Spleen (tissue), 7 donors: Measurements from ENCODE around the gene SCN1B.

Experiments
- CTCF ChIP-seq, 11 experiments: fragments of 200-600 bp in 7 of 11; fragments of 450-650 bp in 4 of 11; sonication (generic) in 4 of 11; IDR thresholded peaks in 8 of 11; conservative IDR thresholded peaks in 3 of 11; 1 replicate in 7 of 11; 2 replicates in 4 of 11; pipeline versions ENCODE4 v1.4.0 to v1.8.0; 2016 to 2021; ENCODE audit warnings: antibody characterized with exemption in 11 of 11, inconsistent platforms in 4 of 11, mild to moderate bottlenecking in 1 of 11
- POLR2A ChIP-seq, 3 donors: fragments of 450-650 bp; IDR thresholded peaks; one replicate each; pipeline ENCODE4 v1.5.1; 2017; ENCODE audit warnings: antibody characterized with exemption in 3 of 3, mild to moderate bottlenecking in 1 of 3
- donor health status: DM: no; HTN: no; CAD: no; lungs with moderate emphysema.
- donor health status: DM: no; HTN: no; CAD: no.
- donor health status: DM: no; HTN: no; CAD: no.

DNA sequence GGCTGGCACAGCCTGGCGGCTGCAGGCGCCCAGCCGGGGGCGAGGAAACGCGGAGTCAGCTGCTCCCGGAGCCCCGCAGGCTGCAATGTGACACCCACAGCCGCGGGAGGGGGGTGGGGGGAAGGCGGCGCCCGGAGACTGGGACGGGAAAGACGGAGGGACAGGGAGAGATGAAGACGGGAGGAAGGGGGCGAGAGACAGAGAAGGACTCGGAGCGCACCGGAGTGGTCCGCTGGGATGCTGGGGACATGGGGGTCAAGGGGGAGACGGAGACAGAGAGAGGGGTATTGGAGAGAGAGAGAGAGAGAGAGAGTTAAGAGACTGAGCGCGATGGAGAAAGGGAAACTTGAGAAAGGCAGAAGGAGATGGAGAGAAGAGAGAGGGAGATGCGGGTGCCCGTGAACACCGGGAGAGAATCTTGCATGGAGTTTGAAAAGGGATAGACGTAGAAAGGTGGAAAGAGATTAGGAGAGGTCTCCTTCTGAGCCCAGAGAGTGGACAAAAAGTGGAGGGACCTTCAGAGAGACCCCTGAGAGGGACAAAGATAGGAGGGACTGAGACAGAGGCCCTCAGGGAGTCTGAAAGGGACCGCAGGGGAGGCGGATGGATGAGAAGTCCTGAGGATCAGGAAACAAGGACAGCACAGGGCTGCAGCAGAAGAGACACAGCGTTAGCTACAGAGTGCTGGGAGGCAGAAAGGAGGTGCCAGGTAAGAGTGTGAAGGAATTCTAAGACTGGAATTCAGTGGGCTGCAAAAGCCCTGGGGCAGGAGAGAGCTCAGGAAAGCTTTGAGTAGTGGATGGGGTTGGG lies 1.0 kb downstream of the SCN1B start:
- TF ChIP-seq CTCF (IDR thresholded peaks at IDR 0.05 in 8 of 11, conservative IDR thresholded peaks at IDR 0.05 in 3 of 11), result no peak
- TF ChIP-seq POLR2A (IDR thresholded peaks at IDR 0.05), result no peak
